Activated naive CD4-positive, alpha-beta T cell treated with anti-CD3 and anti-CD28 coated beads, Interleukin-2, amount 10 ng/mL, durations not matched to agents 7 days and 5 days (primary cell): ENCODE results near the gene GLYATL1B.
"Not testable (repeated sequence)": the region's sequence is repeated elsewhere in the genome, so short reads cannot be mapped to it uniquely, and the experiment has no call there.

ENCODE experiments used
- CTCF ChIA-PET: fragments of 350-600 bp; sonication (Branson Sonifier 250); formaldehyde crosslinking; loops from one replicate; lab custom pipeline; 2021; ENCODE audit warnings: antibody characterized with exemption; lab: Charles Lee
- DNase-seq: peaks from one replicate; pipeline ENCODE4 v3.0.0-alpha.2; 2020
- H3K27ac Mint-ChIP-seq: one replicate; pipeline ENCODE4 v1.8.0; 2021; ENCODE audit warnings: mild to moderate bottlenecking, moderate library complexity, mixed read lengths
- H3K27me3 Mint-ChIP-seq: one replicate; pipeline ENCODE4 v1.8.0; 2021; ENCODE audit warnings: mild to moderate bottlenecking, mixed read lengths
- H3K36me3 Mint-ChIP-seq: one replicate; pipeline ENCODE4 v1.8.0; 2021; ENCODE audit warnings: mixed read lengths
- H3K4me1 Mint-ChIP-seq: one replicate; pipeline ENCODE4 v1.8.0; 2021; ENCODE audit warnings: mixed read lengths
- H3K4me3 Mint-ChIP-seq: one replicate; pipeline ENCODE4 v1.8.0; 2021; ENCODE audit warnings: mild to moderate bottlenecking, moderate library complexity, mixed read lengths
- H3K9me3 Mint-ChIP-seq: one replicate; pipeline ENCODE4 v1.8.0; 2021; ENCODE audit warnings: mixed read lengths

Gene GLYATL1B

GRCh38 chr11:59086007-59086406, at the start of gene GLYATL1B:
GLYATL1B (plus strand) TSS chr11:59086307; CDS start chr11:59086307, 0 bp downstream.
- CTCF ChIA-PET, H3K9me3 Mint-ChIP-seq, DNase-seq, H3K4me1 Mint-ChIP-seq, H3K4me3 Mint-ChIP-seq, H3K36me3 Mint-ChIP-seq, H3K27ac Mint-ChIP-seq: not testable (repeated sequence)
- peaks cover 20% of the 10 kb centered on the region for H3K27me3 Mint-ChIP-seq

GRCh38 chr11:59036542-59036941, 49.6 kb upstream of the GLYATL1B start:
- H3K9me3 Mint-ChIP-seq, H3K27ac Mint-ChIP-seq, H3K4me3 Mint-ChIP-seq, DNase-seq, H3K4me1 Mint-ChIP-seq, CTCF ChIA-PET, H3K36me3 Mint-ChIP-seq: not testable (repeated sequence)
- H3K27me3 Mint-ChIP-seq, result peaks cover 16% of the 10 kb centered on the region

- H3K4me3 Mint-ChIP-seq, H3K9me3 Mint-ChIP-seq, CTCF ChIA-PET: not testable (repeated sequence)
These were observed 48.7 kb upstream of the GLYATL1B start for GRCh38 chr11:59037434-59037833.

GRCh38 chr11:59040607-59041006, 45.5 kb upstream of the GLYATL1B start:
- H3K36me3 Mint-ChIP-seq, result no peaks in the 10 kb centered on the region
- peaks cover 10% of the 10 kb centered on the region for H3K27me3 Mint-ChIP-seq
- CTCF ChIA-PET, result no interaction called here
- H3K4me3 Mint-ChIP-seq, result no peak overlapping the region
- no peak overlapping the region for H3K27ac Mint-ChIP-seq
- H3K4me1 Mint-ChIP-seq, result no peaks in the 10 kb centered on the region
- DNase-seq, result no peak
- no peaks in the 10 kb centered on the region for H3K9me3 Mint-ChIP-seq

More at GRCh38 chr11:59037434-59037833, 48.7 kb upstream of the GLYATL1B start:
- H3K27me3 Mint-ChIP-seq, result peaks cover 13% of the 10 kb centered on the region
- not testable (repeated sequence) for H3K4me1 Mint-ChIP-seq, DNase-seq, H3K36me3 Mint-ChIP-seq, H3K27ac Mint-ChIP-seq

GRCh38 chr11:59051383-59051782, 34.7 kb upstream of the GLYATL1B start:
- H3K9me3 Mint-ChIP-seq, H3K4me3 Mint-ChIP-seq, H3K4me1 Mint-ChIP-seq, H3K36me3 Mint-ChIP-seq, H3K27ac Mint-ChIP-seq, DNase-seq, H3K27me3 Mint-ChIP-seq: not testable (repeated sequence)
- CTCF ChIA-PET, result interaction anchor here (0.7 to 3.6 kb wide), 4 partner anchors 15 to 106 kb away, joined by 3 to 21 read pairs (median 4); no protein-coding TSS in a partner anchor

GRCh38 chr11:59052355-59052754, 33.8 kb upstream of the GLYATL1B start:
- H3K4me3 Mint-ChIP-seq, H3K9me3 Mint-ChIP-seq, DNase-seq, H3K27me3 Mint-ChIP-seq, H3K27ac Mint-ChIP-seq, H3K36me3 Mint-ChIP-seq, H3K4me1 Mint-ChIP-seq: not testable (repeated sequence)
- CTCF ChIA-PET, result interaction anchor here (0.7 to 3.6 kb wide), 4 partner anchors 14 to 106 kb away, joined by 3 to 21 read pairs (median 12); no protein-coding TSS in a partner anchor

GRCh38 chr11:59053387-59053786, 32.7 kb upstream of the GLYATL1B start:
- Mint-ChIP-seq H3K4me1 (peaks cover 7% of the 10 kb centered on the region), H3K36me3 (no peaks in the 10 kb centered on the region), H3K27ac (no peak overlapping the region), H3K9me3 (no peaks in the 10 kb centered on the region), H3K27me3 (peaks cover 14% of the 10 kb centered on the region), H3K4me3 (no peak overlapping the region)
- CTCF ChIA-PET, result interaction anchor here (0.7 to 3.6 kb wide), 6 partner anchors 13 to 126 kb away, joined by 3 to 21 read pairs (median 4); no protein-coding TSS in a partner anchor
- DNase-seq, result peak; percentile 87

- H3K4me3 Mint-ChIP-seq, result peak overlapping the region; percentile 60
- not testable (repeated sequence) for H3K4me1 Mint-ChIP-seq, H3K9me3 Mint-ChIP-seq, H3K27ac Mint-ChIP-seq, H3K36me3 Mint-ChIP-seq
- CTCF ChIA-PET, result interaction anchor here (0.7 to 3.0 kb wide), 23 partner anchors 9 to 515 kb away, joined by 3 to 17 read pairs (median 4); partner anchors contain the start of genes FAM111B and GLYATL1
- peaks cover 36% of the 10 kb centered on the region for H3K27me3 Mint-ChIP-seq
- DNase-seq, result peak; percentile 87
These were observed 27.7 kb upstream of the GLYATL1B start for GRCh38 chr11:59058120-59059033.

GRCh38 chr11:59060096-59060495, 26.0 kb upstream of the GLYATL1B start:
- not testable (repeated sequence) for H3K9me3 Mint-ChIP-seq, H3K4me1 Mint-ChIP-seq, H3K27ac Mint-ChIP-seq, H3K4me3 Mint-ChIP-seq, H3K36me3 Mint-ChIP-seq, DNase-seq
- CTCF ChIA-PET, result interaction anchor here (1.7 kb wide), 1 partner anchor 98 kb away, joined by 6 read pairs; no protein-coding TSS in a partner anchor
- H3K27me3 Mint-ChIP-seq, result peaks cover 49% of the 10 kb centered on the region

GRCh38 chr11:59062602-59063529, 23.2 kb upstream of the GLYATL1B start:
- Mint-ChIP-seq H3K27me3 (peaks cover 47% of the 10 kb centered on the region), H3K36me3 (no peaks in the 10 kb centered on the region), H3K9me3 (no peaks in the 10 kb centered on the region), H3K4me1 (peaks cover 8% of the 10 kb centered on the region), H3K4me3 (no peak overlapping the region), H3K27ac (no peak overlapping the region)
- CTCF ChIA-PET, result no interaction called here
- no peak for DNase-seq

- H3K4me1 Mint-ChIP-seq, DNase-seq, CTCF ChIA-PET, H3K36me3 Mint-ChIP-seq, H3K4me3 Mint-ChIP-seq, H3K9me3 Mint-ChIP-seq, H3K27ac Mint-ChIP-seq: not testable (repeated sequence)
- H3K27me3 Mint-ChIP-seq, result peaks cover 39% of the 10 kb centered on the region
These were observed 21.9 kb upstream of the GLYATL1B start for GRCh38 chr11:59063996-59064727.

GRCh38 chr11:59069087-59069486, 17.0 kb upstream of the GLYATL1B start:
- CTCF ChIA-PET, result interaction anchor here (1.1 kb wide), 1 partner anchor 11 kb away, joined by 5 read pairs; no protein-coding TSS in a partner anchor
- H3K27me3 Mint-ChIP-seq, result peaks cover 32% of the 10 kb centered on the region
- no peak overlapping the region for H3K27ac Mint-ChIP-seq
- H3K9me3 Mint-ChIP-seq, result no peaks in the 10 kb centered on the region
- H3K4me1 Mint-ChIP-seq, result no peaks in the 10 kb centered on the region
- no peaks in the 10 kb centered on the region for H3K36me3 Mint-ChIP-seq
- H3K4me3 Mint-ChIP-seq, result no peak overlapping the region
- no peak for DNase-seq

GRCh38 chr11:59076876-59077571, 9.1 kb upstream of the GLYATL1B start:
- no peak overlapping the region for H3K27ac Mint-ChIP-seq

More at GRCh38 chr11:59076876-59077571, 9.1 kb upstream of the GLYATL1B start:
- peaks cover 27% of the 10 kb centered on the region for H3K27me3 Mint-ChIP-seq
- peaks cover 11% of the 10 kb centered on the region for H3K4me1 Mint-ChIP-seq
- no peaks in the 10 kb centered on the region for H3K9me3 Mint-ChIP-seq
- H3K4me3 Mint-ChIP-seq, result no peak overlapping the region
- DNase-seq, result no peak
- CTCF ChIA-PET, result interaction anchor here (1.1 kb wide), 1 partner anchor 19 kb away, joined by 4 read pairs; no protein-coding TSS in a partner anchor
- no peaks in the 10 kb centered on the region for H3K36me3 Mint-ChIP-seq
